KBM-7 (cell line): ENCODE results near the gene ABHD17C.
A peak's percentile ranks its signal among the peaks of the same experiment; 100 is the strongest.
"Not testable (repeated sequence)": the region's sequence is repeated elsewhere in the genome, so short reads cannot be mapped to it uniquely, and the experiment has no call there.

ENCODE experiments used
- DNase-seq: peaks from one replicate; pipeline ENCODE4 v3.0.0-alpha.2; 2015
- in situ Hi-C: fragments of 300-500 bp; cut with MboI; formaldehyde crosslinking; loops from 2 replicates; pipeline ENCODE4 v1.14.3; 2020; ENCODE audit warnings: low sequenced_read_pairs, low pct_unique_long_range_greater_than_20kb, mixed read lengths

Gene ABHD17C

GRCh38 chr15:80695099-80695910, at the start of gene ABHD17C:
Gene ABHD17C (plus strand): TSS chr15:80695310. CDS start chr15:80695430, 120 bp downstream.
- in situ Hi-C loops, result no loop called here
- DNase-seq, result peak; percentile 66

GRCh38 chr15:80645494-80646065, 49.5 kb upstream of the ABHD17C start:
- no peak for DNase-seq
- in situ Hi-C loops, result no loop called here

GRCh38 chr15:80647424-80647823, 47.7 kb upstream of the ABHD17C start:
- in situ Hi-C loops, DNase-seq: not testable (repeated sequence)

- in situ Hi-C loops, result no loop called here
- DNase-seq, result no peak
Observed at GRCh38 chr15:80654299-80654698, 40.8 kb upstream of the ABHD17C start.

- no peak for DNase-seq
- in situ Hi-C loops, result no loop called here
Observed at GRCh38 chr15:80659375-80659774, 35.7 kb upstream of the ABHD17C start.

GRCh38 chr15:80660119-80660518, 35.0 kb upstream of the ABHD17C start:
- DNase-seq, result no peak

GRCh38 chr15:80662129-80662528, 33.0 kb upstream of the ABHD17C start:
- DNase-seq, result peak; percentile 38
- in situ Hi-C loops, result no loop called here

More at GRCh38 chr15:80660119-80660518, 35.0 kb upstream of the ABHD17C start:
- in situ Hi-C loops, result no loop called here

- no peak for DNase-seq
- in situ Hi-C loops, result no loop called here
Observed at GRCh38 chr15:80662757-80663553, 32.2 kb upstream of the ABHD17C start.

GRCh38 chr15:80665151-80665550, 30.0 kb upstream of the ABHD17C start:
- in situ Hi-C loops, result no loop called here
- DNase-seq, result no peak

- in situ Hi-C loops, result no loop called here
- DNase-seq, result no peak
Observed at GRCh38 chr15:80667936-80668335, 27.2 kb upstream of the ABHD17C start.

GRCh38 chr15:80668546-80669236, 26.4 kb upstream of the ABHD17C start:
- no peak for DNase-seq
- in situ Hi-C loops, result no loop called here

GRCh38 chr15:80669663-80670273, 25.3 kb upstream of the ABHD17C start:
- in situ Hi-C loops, result no loop called here
- no peak for DNase-seq

GRCh38 chr15:80673561-80674244, 21.4 kb upstream of the ABHD17C start:
- DNase-seq, result no peak
- in situ Hi-C loops, result no loop called here

GRCh38 chr15:80674245-80674614, 20.9 kb upstream of the ABHD17C start:
- no peak for DNase-seq
- in situ Hi-C loops, result no loop called here

GRCh38 chr15:80677041-80677440, 18.1 kb upstream of the ABHD17C start:
- no peak for DNase-seq
- in situ Hi-C loops, result no loop called here

GRCh38 chr15:80679167-80679803, 15.8 kb upstream of the ABHD17C start:
- in situ Hi-C loops, result no loop called here
- DNase-seq, result no peak

- no peak for DNase-seq
- in situ Hi-C loops, result no loop called here
Observed at GRCh38 chr15:80679804-80680175, 15.3 kb upstream of the ABHD17C start.

- DNase-seq, result no peak
- in situ Hi-C loops, result no loop called here
Observed at GRCh38 chr15:80682201-80682600, 12.9 kb upstream of the ABHD17C start.
